Mesenchymal stem cell (in vitro differentiated cells and primary cell): ENCODE results near the gene PTGR3.

ENCODE experiments used
- DNase-seq: peaks from one replicate; pipeline ENCODE4 v3.0.0-alpha.2; 2013
- H2AFZ ChIP-seq: one replicate; pipeline ENCODE4 v1.6.1; 2013; ENCODE audit warnings: low read depth, mild to moderate bottlenecking, control low read depth, inconsistent platforms, low read length, moderate library complexity
- H2AK5ac ChIP-seq: 2 replicates; pipeline ENCODE4 v1.6.1; 2013; ENCODE audit warnings: low read length, moderate library complexity, mild to moderate bottlenecking, inconsistent platforms; ENCODE audit not compliant: severe bottlenecking
- H2BK120ac ChIP-seq: one replicate; pipeline ENCODE4 v1.6.1; 2013; ENCODE audit warnings: low read depth, mild to moderate bottlenecking, inconsistent platforms, low read length, moderate library complexity
- H2BK12ac ChIP-seq, 2 experiments: one replicate each; pipeline ENCODE4 v1.6.1; 2013; ENCODE audit warnings: inconsistent platforms in 2 of 2, low read length in 2 of 2, mild to moderate bottlenecking in 2 of 2, moderate library complexity in 2 of 2, control low read depth in 1 of 2
- H2BK15ac ChIP-seq: one replicate; pipeline ENCODE4 v1.6.1; 2013; ENCODE audit warnings: mild to moderate bottlenecking, low read depth, inconsistent platforms; ENCODE audit not compliant: poor library complexity, severe bottlenecking
- H2BK5ac ChIP-seq: 2 replicates; pipeline ENCODE4 v1.6.1; 2013; ENCODE audit warnings: low read depth, mild to moderate bottlenecking, low read length, control low read depth, inconsistent platforms; ENCODE audit not compliant: poor library complexity, severe bottlenecking
- H3K14ac ChIP-seq, 2 experiments: one replicate each; pipeline ENCODE4 v1.6.1; 2013; ENCODE audit warnings: inconsistent platforms in 2 of 2, low read length in 2 of 2, control low read depth in 1 of 2, mild to moderate bottlenecking in 1 of 2, moderate library complexity in 1 of 2
- H3K18ac ChIP-seq, 2 experiments: one replicate each; pipeline ENCODE4 v1.6.1; 2013; ENCODE audit warnings: inconsistent platforms in 2 of 2, low read length in 2 of 2, control low read depth in 1 of 2, low read depth in 1 of 2, mild to moderate bottlenecking in 1 of 2
- H3K23ac ChIP-seq, 2 experiments: one replicate each; pipeline ENCODE4 v1.6.1; 2013; ENCODE audit warnings: inconsistent platforms in 2 of 2, low read length in 2 of 2, mild to moderate bottlenecking in 2 of 2, moderate library complexity in 2 of 2, control low read depth in 1 of 2
- H3K27ac ChIP-seq: 2 replicates; pipeline ENCODE4 v1.5.1; 2013; ENCODE audit warnings: mild to moderate bottlenecking, moderate library complexity, low read length, control low read depth, inconsistent platforms; ENCODE audit not compliant: poor library complexity, severe bottlenecking
- H3K27me3 ChIP-seq, 2 experiments: 2 replicates each; pipeline versions ENCODE4 v1.6.1 to v1.7.0; 2013; ENCODE audit warnings: low read length in 2 of 2, mild to moderate bottlenecking in 2 of 2, moderate library complexity in 2 of 2, control low read depth in 1 of 2, inconsistent platforms in 1 of 2; ENCODE audit not compliant: control insufficient read depth in 1 of 2, insufficient read depth in 1 of 2
- H3K36me3 ChIP-seq, 2 experiments: 2 replicates each; pipeline versions ENCODE4 v1.6.1 to v1.7.0; 2013; ENCODE audit warnings: low read length in 2 of 2, control low read depth in 1 of 2, inconsistent platforms in 1 of 2, low read depth in 1 of 2, mild to moderate bottlenecking in 1 of 2; ENCODE audit not compliant: insufficient read depth in 2 of 2, control insufficient read depth in 1 of 2
- H3K4ac ChIP-seq, 2 experiments: one replicate each; pipeline ENCODE4 v1.6.1; 2013; ENCODE audit warnings: inconsistent platforms in 2 of 2, low read length in 2 of 2, mild to moderate bottlenecking in 2 of 2, moderate library complexity in 2 of 2, control low read depth in 1 of 2, low read depth in 1 of 2
- H3K4me1 ChIP-seq: 2 replicates; pipeline ENCODE4 v1.6.1; 2013; ENCODE audit warnings: low read depth, low read length, control low read depth; ENCODE audit not compliant: control insufficient read depth, insufficient read depth
- H3K4me2 ChIP-seq: 2 replicates; pipeline ENCODE4 v1.6.1; 2013; ENCODE audit warnings: low read length, mild to moderate bottlenecking, inconsistent platforms; ENCODE audit not compliant: poor library complexity, severe bottlenecking
- H3K4me3 ChIP-seq, 2 experiments: 2 replicates each; pipeline versions ENCODE4 v1.5.1 to v1.7.0; 2013; ENCODE audit warnings: low read length in 2 of 2, mild to moderate bottlenecking in 2 of 2, control low read depth in 1 of 2, low read depth in 1 of 2; ENCODE audit not compliant: insufficient read depth in 1 of 2
- H3K79me1 ChIP-seq: replicated peaks from 2 replicates; pipeline ENCODE4 v1.6.1; 2013; ENCODE audit warnings: mild to moderate bottlenecking, control low read depth, low read length, inconsistent platforms; ENCODE audit not compliant: poor library complexity, severe bottlenecking
- H3K9ac ChIP-seq: 2 replicates; pipeline ENCODE4 v1.7.0; 2013; ENCODE audit warnings: mild to moderate bottlenecking, low read length, moderate library complexity
- H3K9me3 ChIP-seq: 2 replicates; pipeline ENCODE4 v1.7.0; 2013; ENCODE audit warnings: mild to moderate bottlenecking, low read length; ENCODE audit not compliant: control insufficient read depth
- H4K8ac ChIP-seq: one replicate; pipeline ENCODE4 v1.6.1; 2013; ENCODE audit warnings: inconsistent platforms, mild to moderate bottlenecking, low read length, moderate library complexity
- H4K91ac ChIP-seq: one replicate; pipeline ENCODE4 v1.6.1; 2013; ENCODE audit warnings: mild to moderate bottlenecking, low read length, inconsistent platforms
- WGBS: methylation state at CpG from one replicate; pipeline ENCODE4 v1.1.7; 2013; ENCODE audit warnings: mixed read lengths; 5-methylcytosine and 5-hydroxymethylcytosine counted together

PTGR3 gene

GRCh38 chr18:75229437-75229836, 20.5 kb upstream of the PTGR3 start:
- DNase-seq, result no peak
- no peaks in the 10 kb centered on the region for H3K27me3 ChIP-seq
- no peak overlapping the region for H2BK12ac ChIP-seq
- no peak overlapping the region for H3K4ac ChIP-seq
- no peak overlapping the region for H4K91ac ChIP-seq
- H3K4me1 ChIP-seq, result peaks cover 6% of the 10 kb centered on the region
- WGBS, result 100% methylated on average over 4 of the region's 8 CpGs
- no peak overlapping the region for H2BK5ac ChIP-seq
- H4K8ac ChIP-seq, result no peak overlapping the region
- peak overlapping the region in 1 of 2 experiments; percentile 2 for H3K14ac ChIP-seq
- no peak overlapping the region for H3K4me3 ChIP-seq
- no peak overlapping the region for H3K27ac ChIP-seq
- no peak overlapping the region for H3K23ac ChIP-seq
- no peak overlapping the region for H3K4me2 ChIP-seq
- H3K79me1 ChIP-seq, result peaks cover 33% of the 10 kb centered on the region
- H3K9ac ChIP-seq, result no peak overlapping the region
- no peaks in the 10 kb centered on the region for H3K9me3 ChIP-seq
- H2AFZ ChIP-seq, result no peak overlapping the region
- H2BK15ac ChIP-seq, result no peak overlapping the region
- peaks cover 0 to 4% of the 10 kb centered on the region in 2 experiments for H3K36me3 ChIP-seq
- no peak overlapping the region for H2BK120ac ChIP-seq
- H2AK5ac ChIP-seq, result no peak overlapping the region
- H3K18ac ChIP-seq, result peak overlapping the region in 1 of 2 experiments; percentile 12

GRCh38 chr18:75228967-75229366, 20.0 kb upstream of the PTGR3 start:
- Histone ChIP-seq H3K36me3 (peaks cover 0 to 4% of the 10 kb centered on the region in 2 experiments), H3K27ac (no peak overlapping the region), H3K9ac (no peak overlapping the region), H3K4ac (no peak overlapping the region), H3K18ac (no peak overlapping the region), H3K27me3 (no peaks in the 10 kb centered on the region), H2AFZ (no peak overlapping the region), H2AK5ac (no peak overlapping the region), H3K4me2 (no peak overlapping the region), H2BK15ac (peak overlapping the region; percentile 21), H2BK5ac (no peak overlapping the region), H3K4me1 (peaks cover 6% of the 10 kb centered on the region), H3K23ac (no peak overlapping the region), H4K8ac (no peak overlapping the region), H2BK12ac (no peak overlapping the region), H2BK120ac (no peak overlapping the region), H3K4me3 (no peak overlapping the region), H3K9me3 (no peaks in the 10 kb centered on the region), H4K91ac (no peak overlapping the region), H3K79me1 (peaks cover 31% of the 10 kb centered on the region), H3K14ac (no peak overlapping the region)
- DNase-seq, result no peak
- 96% methylated on average over 9 of the region's 9 CpGs for WGBS

GRCh38 chr18:75227535-75228296, 18.8 kb upstream of the PTGR3 start:
- Histone ChIP-seq H3K79me1 (peaks cover 29% of the 10 kb centered on the region), H2BK120ac (no peak overlapping the region), H3K27ac (no peak overlapping the region), H4K91ac (no peak overlapping the region), H4K8ac (no peak overlapping the region), H2BK5ac (no peak overlapping the region), H3K9me3 (no peaks in the 10 kb centered on the region), H3K4me2 (no peak overlapping the region), H2AK5ac (no peak overlapping the region), H2AFZ (no peak overlapping the region), H3K23ac (no peak overlapping the region), H3K4ac (no peak overlapping the region), H3K36me3 (peaks cover 0 to 4% of the 10 kb centered on the region in 2 experiments), H3K4me1 (peaks cover 8% of the 10 kb centered on the region), H3K9ac (peak overlapping the region; percentile 71), H2BK15ac (no peak overlapping the region), H3K14ac (no peak overlapping the region), H3K18ac (no peak overlapping the region), H2BK12ac (no peak overlapping the region), H3K4me3 (peak overlapping the region in 1 of 2 experiments; percentile 72), H3K27me3 (no peaks in the 10 kb centered on the region)
- 73% methylated on average over 11 of the region's 11 CpGs for WGBS
- no peak for DNase-seq

- DNase-seq, result no peak
- Histone ChIP-seq H2BK12ac (peak overlapping the region in 1 of 2 experiments; percentile 28), H3K4me2 (peak overlapping the region; percentile 90), H3K9ac (peak overlapping the region; percentile 71), H3K18ac (no peak overlapping the region), H3K36me3 (peaks cover 0 to 4% of the 10 kb centered on the region in 2 experiments), H3K27me3 (no peaks in the 10 kb centered on the region), H3K23ac (no peak overlapping the region), H4K91ac (peak overlapping the region; percentile 11), H3K4ac (no peak overlapping the region), H3K79me1 (peaks cover 33% of the 10 kb centered on the region), H3K4me3 (peak overlapping the region in 1 of 2 experiments; percentile 72), H2BK5ac (no peak overlapping the region), H3K9me3 (no peaks in the 10 kb centered on the region), H3K4me1 (peaks cover 8% of the 10 kb centered on the region), H2BK15ac (no peak overlapping the region), H3K27ac (no peak overlapping the region), H4K8ac (peak overlapping the region; percentile 32), H2AFZ (no peak overlapping the region), H2BK120ac (peak overlapping the region; percentile 15), H3K14ac (no peak overlapping the region), H2AK5ac (no peak overlapping the region)
- 61% methylated on average over 3 of the region's 5 CpGs for whole genome bisulfite sequencing
Observed at GRCh38 chr18:75226956-75227316, 18.0 kb upstream of the PTGR3 start.
